ENCODE measurements around the gene PPP2R2D. TPM values are rescaled to one million over a fixed set of nuclear protein-coding genes. Genes with fewer than 3 reads are reported as not detected.

Gene PPP2R2D
- total RNA-seq, 1 experiment from 2014 or later = 41.0 TPM

DNA sequence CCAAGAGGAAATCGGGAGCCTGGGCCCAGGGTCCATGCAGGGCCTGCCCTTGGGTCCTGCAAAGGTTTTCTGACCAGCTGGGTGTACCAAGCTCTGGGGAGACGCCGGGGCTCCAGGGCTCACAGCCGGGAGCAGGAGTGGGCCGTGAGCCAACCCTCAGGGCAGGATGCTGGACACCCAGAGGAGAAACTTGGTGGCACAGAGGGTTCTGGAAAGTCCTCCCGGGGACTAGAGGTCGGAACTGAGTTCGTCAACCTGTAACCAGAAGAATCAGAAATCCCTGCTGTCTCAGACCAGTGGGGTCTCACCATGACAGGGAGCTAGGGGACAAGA lies 29.2 kb upstream of the PPP2R2D start:
- peaks cover 8% of the 10 kb centered on the region for H3K4me1 ChIP-seq (ENCODE audit: control insufficient read depth, insufficient read depth, low read length)
- no TSS peak for BruUV-seq (replicated peaks)
- no peaks in the 10 kb centered on the region for H3K9me3 ChIP-seq (ENCODE audit: control insufficient read depth, insufficient read depth, low read depth, low read length)
- DNase-seq (ENCODE audit: low read depth, low spot score) (no peak), ATAC-seq (no peak)
- intact Hi-C loops (cut with micrococcal nuclease; ENCODE audit: unreplicated experiment) = loop anchor here (10.0 kb wide), 1 partner anchor 1677 kb away; no protein-coding TSS in a partner anchor
- ChIA-PET POLR2A (no interaction called here), CTCF (interaction anchor here (0.9 kb wide), 1 partner anchor 65 kb away, joined by 4 read pairs; no protein-coding TSS in a partner anchor)
- TF ChIP-seq, protein P1, sequence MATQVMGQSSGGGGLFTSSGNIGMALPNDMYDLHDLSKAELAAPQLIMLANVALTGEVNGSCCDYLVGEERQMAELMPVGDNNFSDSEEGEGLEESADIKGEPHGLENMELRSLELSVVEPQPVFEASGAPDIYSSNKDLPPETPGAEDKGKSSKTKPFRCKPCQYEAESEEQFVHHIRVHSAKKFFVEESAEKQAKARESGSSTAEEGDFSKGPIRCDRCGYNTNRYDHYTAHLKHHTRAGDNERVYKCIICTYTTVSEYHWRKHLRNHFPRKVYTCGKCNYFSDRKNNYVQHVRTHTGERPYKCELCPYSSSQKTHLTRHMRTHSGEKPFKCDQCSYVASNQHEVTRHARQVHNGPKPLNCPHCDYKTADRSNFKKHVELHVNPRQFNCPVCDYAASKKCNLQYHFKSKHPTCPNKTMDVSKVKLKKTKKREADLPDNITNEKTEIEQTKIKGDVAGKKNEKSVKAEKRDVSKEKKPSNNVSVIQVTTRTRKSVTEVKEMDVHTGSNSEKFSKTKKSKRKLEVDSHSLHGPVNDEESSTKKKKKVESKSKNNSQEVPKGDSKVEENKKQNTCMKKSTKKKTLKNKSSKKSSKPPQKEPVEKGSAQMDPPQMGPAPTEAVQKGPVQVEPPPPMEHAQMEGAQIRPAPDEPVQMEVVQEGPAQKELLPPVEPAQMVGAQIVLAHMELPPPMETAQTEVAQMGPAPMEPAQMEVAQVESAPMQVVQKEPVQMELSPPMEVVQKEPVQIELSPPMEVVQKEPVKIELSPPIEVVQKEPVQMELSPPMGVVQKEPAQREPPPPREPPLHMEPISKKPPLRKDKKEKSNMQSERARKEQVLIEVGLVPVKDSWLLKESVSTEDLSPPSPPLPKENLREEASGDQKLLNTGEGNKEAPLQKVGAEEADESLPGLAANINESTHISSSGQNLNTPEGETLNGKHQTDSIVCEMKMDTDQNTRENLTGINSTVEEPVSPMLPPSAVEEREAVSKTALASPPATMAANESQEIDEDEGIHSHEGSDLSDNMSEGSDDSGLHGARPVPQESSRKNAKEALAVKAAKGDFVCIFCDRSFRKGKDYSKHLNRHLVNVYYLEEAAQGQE (IDR thresholded peaks at IDR 0.05; ENCODE audit: insufficient read depth in 1 of 2, low read depth in 2 of 2, low read length in 1 of 2) = no peak
- no peak for TF ChIP-seq TCF7L2 (IDR thresholded peaks at IDR 0.05; ENCODE audit: low read depth, low read length)
- TF ChIP-seq POLR2AphosphoS5 (IDR thresholded peaks at IDR 0.05; ENCODE audit: low read depth, low read length) = no peak
- TF ChIP-seq SIN3A (IDR thresholded peaks at IDR 0.05; ENCODE audit: borderline replicate concordance, insufficient read depth, low read depth, low read length) = no peak
- TF ChIP-seq, protein P2, sequence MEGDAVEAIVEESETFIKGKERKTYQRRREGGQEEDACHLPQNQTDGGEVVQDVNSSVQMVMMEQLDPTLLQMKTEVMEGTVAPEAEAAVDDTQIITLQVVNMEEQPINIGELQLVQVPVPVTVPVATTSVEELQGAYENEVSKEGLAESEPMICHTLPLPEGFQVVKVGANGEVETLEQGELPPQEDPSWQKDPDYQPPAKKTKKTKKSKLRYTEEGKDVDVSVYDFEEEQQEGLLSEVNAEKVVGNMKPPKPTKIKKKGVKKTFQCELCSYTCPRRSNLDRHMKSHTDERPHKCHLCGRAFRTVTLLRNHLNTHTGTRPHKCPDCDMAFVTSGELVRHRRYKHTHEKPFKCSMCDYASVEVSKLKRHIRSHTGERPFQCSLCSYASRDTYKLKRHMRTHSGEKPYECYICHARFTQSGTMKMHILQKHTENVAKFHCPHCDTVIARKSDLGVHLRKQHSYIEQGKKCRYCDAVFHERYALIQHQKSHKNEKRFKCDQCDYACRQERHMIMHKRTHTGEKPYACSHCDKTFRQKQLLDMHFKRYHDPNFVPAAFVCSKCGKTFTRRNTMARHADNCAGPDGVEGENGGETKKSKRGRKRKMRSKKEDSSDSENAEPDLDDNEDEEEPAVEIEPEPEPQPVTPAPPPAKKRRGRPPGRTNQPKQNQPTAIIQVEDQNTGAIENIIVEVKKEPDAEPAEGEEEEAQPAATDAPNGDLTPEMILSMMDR (IDR thresholded peaks at IDR 0.05) = no peak
- in situ Hi-C loops (cut with HindIII; ENCODE audit: low pct_unique_long_range_greater_than_20kb, low sequenced_read_pairs) = no loop called here
- H3K27ac ChIP-seq (ENCODE audit: low read length) = no peak overlapping the region
- no peak overlapping the region for H3K4me3 ChIP-seq (ENCODE audit: low read depth in 2 of 2, low read length in 2 of 2)
- peaks cover 6% of the 10 kb centered on the region for H3K27me3 ChIP-seq (ENCODE audit: control insufficient read depth, insufficient read depth, low read length)
- H3K36me3 ChIP-seq (ENCODE audit: control insufficient read depth, insufficient read depth, low read length) = no peaks in the 10 kb centered on the region

DNA sequence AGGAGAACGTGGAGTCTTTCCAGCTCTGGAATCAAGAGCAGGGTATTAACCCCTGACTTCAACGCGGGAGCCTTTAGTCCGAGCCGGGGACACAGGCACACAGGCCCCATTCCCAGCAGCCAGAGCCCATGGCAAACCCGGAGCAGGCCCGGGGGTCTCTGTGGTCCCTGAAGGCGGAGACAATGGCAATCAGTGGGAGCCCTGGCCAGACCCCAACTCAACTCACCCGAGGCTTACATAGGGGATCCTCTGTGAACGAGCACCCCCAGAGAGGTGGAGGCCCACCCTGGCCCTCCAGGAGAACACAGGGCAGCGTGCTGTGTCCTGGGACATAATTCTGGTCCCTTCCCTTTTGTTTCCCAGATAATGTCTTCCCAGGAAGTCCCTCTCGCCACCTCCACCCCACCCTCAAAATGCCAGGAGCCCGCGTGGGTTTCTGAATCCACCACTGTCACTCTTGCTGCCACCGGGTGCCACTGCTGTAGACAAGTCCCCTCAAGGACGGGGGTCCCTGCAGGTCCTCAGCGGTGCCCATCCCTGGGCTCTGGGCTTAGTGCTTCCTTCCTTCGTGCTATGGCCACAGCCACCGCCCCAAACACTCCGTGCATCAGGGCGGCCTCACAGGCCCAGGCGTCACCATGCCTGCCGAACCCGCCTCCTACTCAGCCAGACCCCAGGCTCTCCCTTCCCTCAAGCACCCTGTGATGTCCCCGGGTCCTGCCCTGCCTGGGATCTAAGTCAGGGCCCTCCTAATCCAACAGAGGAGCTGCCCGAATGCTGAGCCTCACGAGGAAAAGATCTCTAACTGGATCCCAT lies 28.6 kb upstream of the PPP2R2D start:
- Histone ChIP-seq H3K4me3 (ENCODE audit: low read depth in 2 of 2, low read length in 2 of 2) (no peak overlapping the region), H3K4me1 (ENCODE audit: control insufficient read depth, insufficient read depth, low read length) (peaks cover 8% of the 10 kb centered on the region), H3K27me3 (ENCODE audit: control insufficient read depth, insufficient read depth, low read length) (peaks cover 4% of the 10 kb centered on the region), H3K9me3 (ENCODE audit: control insufficient read depth, insufficient read depth, low read depth, low read length) (no peaks in the 10 kb centered on the region), H3K36me3 (ENCODE audit: control insufficient read depth, insufficient read depth, low read length) (no peaks in the 10 kb centered on the region), H3K27ac (ENCODE audit: low read length) (no peak overlapping the region)
- DNase-seq (ENCODE audit: low read depth, low spot score) (no peak), ATAC-seq (no peak)
- ChIA-PET POLR2A (interaction anchor here (0.7 kb wide), 1 partner anchor 625 kb away, joined by 3 read pairs; no protein-coding TSS in a partner anchor), CTCF (interaction anchor here (0.7 to 0.9 kb wide), 2 partner anchors 66 to 134 kb away, joined by 4 to 5 read pairs; no protein-coding TSS in a partner anchor)
- BruUV-seq (replicated peaks) = no TSS peak
- intact Hi-C loops (cut with micrococcal nuclease; ENCODE audit: unreplicated experiment) = loop anchor here (10.0 kb wide), 1 partner anchor 1677 kb away; no protein-coding TSS in a partner anchor
- TF ChIP-seq POLR2AphosphoS5 (IDR thresholded peaks at IDR 0.05; ENCODE audit: low read depth, low read length) (no peak), TCF7L2 (IDR thresholded peaks at IDR 0.05; ENCODE audit: low read depth, low read length) (no peak), SIN3A (IDR thresholded peaks at IDR 0.05; ENCODE audit: borderline replicate concordance, insufficient read depth, low read depth, low read length) (no peak)
- TF ChIP-seq, protein P2 (IDR thresholded peaks at IDR 0.05) = no peak
- TF ChIP-seq, protein P1 (IDR thresholded peaks at IDR 0.05; ENCODE audit: insufficient read depth in 1 of 2, low read depth in 2 of 2, low read length in 1 of 2) = no peak
- in situ Hi-C loops (cut with HindIII; ENCODE audit: low pct_unique_long_range_greater_than_20kb, low sequenced_read_pairs) = no loop called here
